HL-60 (cell line): Measurements from ENCODE around the gene GLRA3.

Source experiments
- CTCF ChIP-seq: IDR thresholded peaks from one replicate; pipeline ENCODE4 v1.5.1; 2011; ENCODE audit warnings: low read length, control low read depth, inconsistent platforms; ENCODE audit not compliant: insufficient read depth
- POLR2AphosphoS5 ChIP-seq: IDR thresholded peaks from 2 replicates; pipeline ENCODE4 v1.6.1; 2012; ENCODE audit warnings: low read depth
- TF ChIP-seq, protein P1 (sequence below): IDR thresholded peaks from 2 replicates; pipeline ENCODE4 v1.6.1; 2012; ENCODE audit warnings: low read depth; ENCODE audit not compliant: insufficient replicate concordance

- TF ChIP-seq CTCF (no peak), POLR2AphosphoS5 (no peak)
- TF ChIP-seq, protein P1, sequence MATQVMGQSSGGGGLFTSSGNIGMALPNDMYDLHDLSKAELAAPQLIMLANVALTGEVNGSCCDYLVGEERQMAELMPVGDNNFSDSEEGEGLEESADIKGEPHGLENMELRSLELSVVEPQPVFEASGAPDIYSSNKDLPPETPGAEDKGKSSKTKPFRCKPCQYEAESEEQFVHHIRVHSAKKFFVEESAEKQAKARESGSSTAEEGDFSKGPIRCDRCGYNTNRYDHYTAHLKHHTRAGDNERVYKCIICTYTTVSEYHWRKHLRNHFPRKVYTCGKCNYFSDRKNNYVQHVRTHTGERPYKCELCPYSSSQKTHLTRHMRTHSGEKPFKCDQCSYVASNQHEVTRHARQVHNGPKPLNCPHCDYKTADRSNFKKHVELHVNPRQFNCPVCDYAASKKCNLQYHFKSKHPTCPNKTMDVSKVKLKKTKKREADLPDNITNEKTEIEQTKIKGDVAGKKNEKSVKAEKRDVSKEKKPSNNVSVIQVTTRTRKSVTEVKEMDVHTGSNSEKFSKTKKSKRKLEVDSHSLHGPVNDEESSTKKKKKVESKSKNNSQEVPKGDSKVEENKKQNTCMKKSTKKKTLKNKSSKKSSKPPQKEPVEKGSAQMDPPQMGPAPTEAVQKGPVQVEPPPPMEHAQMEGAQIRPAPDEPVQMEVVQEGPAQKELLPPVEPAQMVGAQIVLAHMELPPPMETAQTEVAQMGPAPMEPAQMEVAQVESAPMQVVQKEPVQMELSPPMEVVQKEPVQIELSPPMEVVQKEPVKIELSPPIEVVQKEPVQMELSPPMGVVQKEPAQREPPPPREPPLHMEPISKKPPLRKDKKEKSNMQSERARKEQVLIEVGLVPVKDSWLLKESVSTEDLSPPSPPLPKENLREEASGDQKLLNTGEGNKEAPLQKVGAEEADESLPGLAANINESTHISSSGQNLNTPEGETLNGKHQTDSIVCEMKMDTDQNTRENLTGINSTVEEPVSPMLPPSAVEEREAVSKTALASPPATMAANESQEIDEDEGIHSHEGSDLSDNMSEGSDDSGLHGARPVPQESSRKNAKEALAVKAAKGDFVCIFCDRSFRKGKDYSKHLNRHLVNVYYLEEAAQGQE, result no peak
Observed at GRCh38 chr4:174808836-174809235, 20.2 kb downstream of the GLRA3 start.
